ENCODE results near the gene CRYBB2. TPM values are rescaled to one million over a fixed set of nuclear protein-coding genes. Genes with fewer than 3 reads are reported as not detected.
A peak's percentile ranks its signal among the peaks of the same experiment; 100 is the strongest.
"Not testable (repeated sequence)": the region's sequence is repeated elsewhere in the genome, so short reads cannot be mapped to it uniquely, and the experiment has no call there.

CRYBB2 gene
- total RNA-seq, 1 donor from 2014 or later: not detected

- H3K4me3 ChIP-seq (ENCODE audit: low read depth, low read length): no peak within 1 kb of the TSS
- TF ChIP-seq CTCF (conservative IDR thresholded peaks at IDR 0.05; ENCODE audit: low read depth, low read length): no peak
- DNase-seq (ENCODE audit: low read depth): no peak
Measured at GRCh38 chr22:25199731-25200520, 19.5 kb upstream of the CRYBB2 start, which contains the start of gene CRYBB3. CRYBB3 (plus strand) TSS chr22:25199858; CDS start chr22:25201397, 1,539 bp downstream.

- no peak for TF ChIP-seq CTCF (conservative IDR thresholded peaks at IDR 0.05; ENCODE audit: low read depth, low read length)
Measured at GRCh38 chr22:25200967-25201366, 18.5 kb upstream of the CRYBB2 start.

GRCh38 chr22:25201557-25202273 lies 17.7 kb upstream of the CRYBB2 start:
- H3K4me3 ChIP-seq (ENCODE audit: low read depth, low read length): no peak overlapping the region
- no peak for TF ChIP-seq CTCF (conservative IDR thresholded peaks at IDR 0.05; ENCODE audit: low read depth, low read length)
- no peak for DNase-seq (ENCODE audit: low read depth)

More at GRCh38 chr22:25200967-25201366, 18.5 kb upstream of the CRYBB2 start:
- DNase-seq (ENCODE audit: low read depth): no peak
- no peak overlapping the region for H3K4me3 ChIP-seq (ENCODE audit: low read depth, low read length)

- no peak overlapping the region for H3K4me3 ChIP-seq (ENCODE audit: low read depth, low read length)
- no peak for DNase-seq (ENCODE audit: low read depth)
- peak; percentile 97 for TF ChIP-seq CTCF (conservative IDR thresholded peaks at IDR 0.05; ENCODE audit: low read depth, low read length)
Measured at GRCh38 chr22:25202290-25202921, 17.0 kb upstream of the CRYBB2 start.

GRCh38 chr22:25203082-25203481 lies 16.4 kb upstream of the CRYBB2 start:
- no peak for TF ChIP-seq CTCF (conservative IDR thresholded peaks at IDR 0.05; ENCODE audit: low read depth, low read length)
- no peak for DNase-seq (ENCODE audit: low read depth)
- H3K4me3 ChIP-seq (ENCODE audit: low read depth, low read length): no peak overlapping the region

GRCh38 chr22:25204547-25204946 lies 14.9 kb upstream of the CRYBB2 start:
- DNase-seq (ENCODE audit: low read depth); H3K4me3 ChIP-seq (ENCODE audit: low read depth, low read length): not testable (repeated sequence)

- no peak overlapping the region for H3K4me3 ChIP-seq (ENCODE audit: low read depth, low read length)
- TF ChIP-seq CTCF (conservative IDR thresholded peaks at IDR 0.05; ENCODE audit: low read depth, low read length): no peak
- DNase-seq (ENCODE audit: low read depth): no peak
Measured at GRCh38 chr22:25205847-25206246, 13.6 kb upstream of the CRYBB2 start.
